ENCODE data around the gene PTPN3. TPM values are rescaled to one million over a fixed set of nuclear protein-coding genes. Genes with fewer than 3 reads are reported as not detected.

PTPN3 gene
- total RNA-seq, 1 donor from 2014 or later = 4.9 TPM

DNA sequence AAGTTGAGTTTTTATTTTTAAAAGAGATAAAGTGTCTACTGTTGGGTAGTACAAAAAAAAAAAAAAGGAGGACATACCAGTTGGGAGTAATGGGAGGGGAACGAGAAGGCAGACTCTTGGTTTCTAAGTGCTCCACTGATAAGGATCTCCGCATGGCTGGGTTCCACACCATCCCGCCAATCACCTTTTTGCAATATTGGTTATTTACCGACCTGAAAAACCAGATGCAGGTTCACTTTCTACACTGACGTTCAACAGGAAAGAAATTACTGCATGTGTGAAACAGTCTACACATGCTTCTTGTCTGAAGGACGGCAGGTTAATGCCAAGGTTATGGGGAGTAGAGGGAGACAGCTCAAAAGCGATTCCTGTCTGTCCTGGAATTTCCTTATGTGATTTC lies 75.5 kb downstream of the PTPN3 start:
- Mint-ChIP-seq H3K27ac (peak overlapping the region; percentile 88), H3K4me1 (ENCODE audit: unreplicated experiment) (peaks cover 31% of the 10 kb centered on the region)
- no peak for DNase-seq (ENCODE audit: extremely low spot score, unreplicated experiment)

GRCh38 chr9:109421026-109421970 lies 76.8 kb downstream of the PTPN3 start:
- H3K27me3 Mint-ChIP-seq = no peaks in the 10 kb centered on the region
- no peak overlapping the region for H3K4me3 Mint-ChIP-seq
- H3K27ac Mint-ChIP-seq = no peak overlapping the region
- H3K36me3 Mint-ChIP-seq = no peaks in the 10 kb centered on the region
- H3K9me3 Mint-ChIP-seq = no peaks in the 10 kb centered on the region
- H3K4me1 Mint-ChIP-seq (ENCODE audit: unreplicated experiment) = peaks cover 25% of the 10 kb centered on the region
- DNase-seq (ENCODE audit: extremely low spot score, unreplicated experiment) = no peak
- TF ChIP-seq, protein P1, sequence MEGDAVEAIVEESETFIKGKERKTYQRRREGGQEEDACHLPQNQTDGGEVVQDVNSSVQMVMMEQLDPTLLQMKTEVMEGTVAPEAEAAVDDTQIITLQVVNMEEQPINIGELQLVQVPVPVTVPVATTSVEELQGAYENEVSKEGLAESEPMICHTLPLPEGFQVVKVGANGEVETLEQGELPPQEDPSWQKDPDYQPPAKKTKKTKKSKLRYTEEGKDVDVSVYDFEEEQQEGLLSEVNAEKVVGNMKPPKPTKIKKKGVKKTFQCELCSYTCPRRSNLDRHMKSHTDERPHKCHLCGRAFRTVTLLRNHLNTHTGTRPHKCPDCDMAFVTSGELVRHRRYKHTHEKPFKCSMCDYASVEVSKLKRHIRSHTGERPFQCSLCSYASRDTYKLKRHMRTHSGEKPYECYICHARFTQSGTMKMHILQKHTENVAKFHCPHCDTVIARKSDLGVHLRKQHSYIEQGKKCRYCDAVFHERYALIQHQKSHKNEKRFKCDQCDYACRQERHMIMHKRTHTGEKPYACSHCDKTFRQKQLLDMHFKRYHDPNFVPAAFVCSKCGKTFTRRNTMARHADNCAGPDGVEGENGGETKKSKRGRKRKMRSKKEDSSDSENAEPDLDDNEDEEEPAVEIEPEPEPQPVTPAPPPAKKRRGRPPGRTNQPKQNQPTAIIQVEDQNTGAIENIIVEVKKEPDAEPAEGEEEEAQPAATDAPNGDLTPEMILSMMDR (conservative IDR thresholded peaks at IDR 0.05) = no peak

More for the DNA sequence above, 75.5 kb downstream of the PTPN3 start:
- Mint-ChIP-seq H3K27me3 (no peaks in the 10 kb centered on the region), H3K9me3 (no peaks in the 10 kb centered on the region), H3K36me3 (no peaks in the 10 kb centered on the region), H3K4me3 (peak overlapping the region; percentile 48)
- TF ChIP-seq, protein P1 (conservative IDR thresholded peaks at IDR 0.05) = no peak

GRCh38 chr9:109419531-109419930 lies 78.6 kb downstream of the PTPN3 start:
- Mint-ChIP-seq H3K27ac (no peak overlapping the region), H3K36me3 (no peaks in the 10 kb centered on the region), H3K9me3 (no peaks in the 10 kb centered on the region), H3K4me3 (no peak overlapping the region), H3K4me1 (ENCODE audit: unreplicated experiment) (peaks cover 28% of the 10 kb centered on the region), H3K27me3 (no peaks in the 10 kb centered on the region)
- no peak for DNase-seq (ENCODE audit: extremely low spot score, unreplicated experiment)
- TF ChIP-seq, protein P1 (conservative IDR thresholded peaks at IDR 0.05) = no peak

- H3K9me3 Mint-ChIP-seq = no peaks in the 10 kb centered on the region
- no peak for DNase-seq (ENCODE audit: extremely low spot score, unreplicated experiment)
- TF ChIP-seq, protein P1 (conservative IDR thresholded peaks at IDR 0.05) = no peak
- no peak overlapping the region for H3K4me3 Mint-ChIP-seq
- H3K36me3 Mint-ChIP-seq = no peaks in the 10 kb centered on the region
- H3K27me3 Mint-ChIP-seq = no peaks in the 10 kb centered on the region
- H3K27ac Mint-ChIP-seq = no peak overlapping the region
- H3K4me1 Mint-ChIP-seq (ENCODE audit: unreplicated experiment) = peaks cover 30% of the 10 kb centered on the region
Measured at GRCh38 chr9:109418827-109419226, 79.3 kb downstream of the PTPN3 start.

GRCh38 chr9:109417585-109418544 lies 80.2 kb downstream of the PTPN3 start:
- no peaks in the 10 kb centered on the region for H3K36me3 Mint-ChIP-seq
- no peaks in the 10 kb centered on the region for H3K27me3 Mint-ChIP-seq
- H3K4me1 Mint-ChIP-seq (ENCODE audit: unreplicated experiment) = peaks cover 28% of the 10 kb centered on the region

More at GRCh38 chr9:109417585-109418544, 80.2 kb downstream of the PTPN3 start:
- no peak for DNase-seq (ENCODE audit: extremely low spot score, unreplicated experiment)
- Mint-ChIP-seq H3K9me3 (no peaks in the 10 kb centered on the region), H3K27ac (no peak overlapping the region), H3K4me3 (no peak overlapping the region)
- TF ChIP-seq, protein P1 (conservative IDR thresholded peaks at IDR 0.05) = no peak
